GM12892 (cell line): ENCODE measurements around the gene UPP2.

Source experiments
- POLR2A ChIP-seq: IDR thresholded peaks from 2 replicates; pipeline ENCODE4 v1.6.1; 2011; ENCODE audit warnings: low read depth, low read length, control low read depth
- POLR2AphosphoS5 ChIP-seq: IDR thresholded peaks from 2 replicates; pipeline ENCODE4 v1.6.1; 2011; ENCODE audit warnings: low read depth, low read length, control low read depth
- TAF1 ChIP-seq: IDR thresholded peaks from 2 replicates; pipeline ENCODE4 v1.6.1; 2011; ENCODE audit warnings: low read depth, mild to moderate bottlenecking, control low read depth, low read length, borderline replicate concordance

DNA sequence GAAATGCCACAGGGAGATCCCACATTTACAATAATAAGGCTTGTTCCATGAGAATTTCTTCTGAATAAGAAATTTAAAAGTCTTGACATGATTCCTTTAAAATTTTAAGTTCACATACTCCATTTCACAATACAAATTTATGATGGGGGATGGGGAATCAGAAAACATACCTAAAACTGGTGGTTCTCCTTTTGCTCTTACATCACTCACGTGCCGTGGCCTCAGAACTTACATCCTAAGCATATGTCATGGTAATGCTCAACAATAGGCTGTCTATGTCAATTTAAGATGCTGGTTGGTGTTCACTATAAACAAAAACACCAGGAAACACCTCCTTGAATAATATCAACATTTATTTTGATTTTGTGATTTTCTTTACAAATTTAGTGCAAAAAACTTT is 12.8 kb downstream of the UPP2 start:
- TF ChIP-seq POLR2AphosphoS5 = no peak
- no peak for TF ChIP-seq POLR2A
- no peak for TF ChIP-seq TAF1
